Kidney epithelial cell (primary cell): ENCODE data around the gene ATOH7. TPM values are rescaled to one million over a fixed set of nuclear protein-coding genes. Genes with fewer than 3 reads are reported as not detected.
"Not testable (repeated sequence)": the region's sequence is repeated elsewhere in the genome, so short reads cannot be mapped to it uniquely, and the experiment has no call there.

Experiments used
- DNase-seq: peaks from one replicate; pipeline ENCODE4 v3.0.0-alpha.2; 2010; ENCODE audit warnings: low read depth
- H3K27me3 ChIP-seq: 2 replicates; pipeline ENCODE4 v1.6.0; 2011; ENCODE audit warnings: low read length; ENCODE audit not compliant: control insufficient read depth, insufficient read depth
- H3K36me3 ChIP-seq: 2 replicates; pipeline ENCODE4 v1.5.1; 2011; ENCODE audit warnings: low read length; ENCODE audit not compliant: control insufficient read depth, insufficient read depth
- H3K4me3 ChIP-seq: 2 replicates; pipeline ENCODE4 v1.5.1; 2011; ENCODE audit warnings: low read depth, mild to moderate bottlenecking, control low read depth, low read length
- CTCF ChIP-seq: IDR thresholded peaks from 2 replicates; pipeline ENCODE4 v1.5.1; 2011; ENCODE audit warnings: mild to moderate bottlenecking, moderate library complexity, low read length, control low read depth, inconsistent platforms; ENCODE audit not compliant: insufficient read depth, poor library complexity, severe bottlenecking
- total RNA-seq: library from RNA; depleted of rRNA; stranded (reverse); fragments of >200 nt; gene quantifications from 2 replicates; pipeline ENCODE4 v1.2.3, GENCODE V29; 2015

The ATOH7 gene
- total RNA-seq, 1 donor from 2014 or later, result not detected

GRCh38 chr10:68251151-68251550, 19.2 kb upstream of the ATOH7 start:
- no peak for DNase-seq
- Histone ChIP-seq H3K36me3 (no peaks in the 10 kb centered on the region), H3K4me3 (no peak overlapping the region), H3K27me3 (no peaks in the 10 kb centered on the region)
- TF ChIP-seq CTCF, result no peak

- TF ChIP-seq CTCF, result no peak
- no peak for DNase-seq
- no peaks in the 10 kb centered on the region for H3K27me3 ChIP-seq
- H3K4me3 ChIP-seq, result no peak overlapping the region
- H3K36me3 ChIP-seq, result no peaks in the 10 kb centered on the region
Observed at GRCh38 chr10:68249297-68249696, 17.4 kb upstream of the ATOH7 start.

GRCh38 chr10:68247931-68248330, 16.0 kb upstream of the ATOH7 start:
- TF ChIP-seq CTCF, result no peak
- H3K4me3 ChIP-seq, result no peak overlapping the region
- H3K36me3 ChIP-seq, result no peaks in the 10 kb centered on the region
- no peak for DNase-seq
- no peaks in the 10 kb centered on the region for H3K27me3 ChIP-seq

GRCh38 chr10:68246397-68246796, 14.5 kb upstream of the ATOH7 start:
- DNase-seq, H3K36me3 ChIP-seq, H3K27me3 ChIP-seq, H3K4me3 ChIP-seq: not testable (repeated sequence)

GRCh38 chr10:68242051-68242450, 10.1 kb upstream of the ATOH7 start:
- DNase-seq, result no peak
- no peak for TF ChIP-seq CTCF
- Histone ChIP-seq H3K27me3 (no peaks in the 10 kb centered on the region), H3K4me3 (no peak overlapping the region), H3K36me3 (no peaks in the 10 kb centered on the region)

GRCh38 chr10:68239596-68240150, 7.8 kb upstream of the ATOH7 start:
- Histone ChIP-seq H3K27me3 (no peaks in the 10 kb centered on the region), H3K36me3 (no peaks in the 10 kb centered on the region), H3K4me3 (no peak overlapping the region)
- DNase-seq, result no peak
- TF ChIP-seq CTCF, result no peak
